KMS-11 (cell line): ENCODE results near the gene MICAL2.

Experiments
- H2AFZ ChIP-seq: fragments of 200-600 bp; sonication (generic); 2 replicates; pipeline ENCODE4 v1.6.1; 2016; ENCODE audit warnings: antibody characterized with exemption, mixed run types, low read depth
- H3K27ac ChIP-seq: fragments of 200-600 bp; sonication (generic); 2 replicates; pipeline ENCODE4 v1.6.1; 2016; ENCODE audit warnings: mild to moderate bottlenecking, mixed run types
- H3K27me3 ChIP-seq: fragments of 200-600 bp; sonication (generic); 2 replicates; pipeline ENCODE4 v1.6.1; 2017; ENCODE audit warnings: mild to moderate bottlenecking, low read depth, mixed run types, moderate library complexity; ENCODE audit not compliant: insufficient read depth
- H3K36me3 ChIP-seq: fragments of 200-600 bp; sonication (generic); 2 replicates; pipeline ENCODE4 v1.6.1; 2017; ENCODE audit warnings: mild to moderate bottlenecking, mixed run types; ENCODE audit not compliant: insufficient read depth
- H3K4me1 ChIP-seq: fragments of 200-600 bp; sonication (generic); 2 replicates; pipeline ENCODE4 v1.6.1; 2016; ENCODE audit warnings: mild to moderate bottlenecking, low read depth, mixed run types; ENCODE audit not compliant: poor library complexity, severe bottlenecking
- H3K4me2 ChIP-seq: fragments of 200-600 bp; sonication (generic); 2 replicates; pipeline ENCODE4 v1.7.0; 2016; ENCODE audit warnings: mild to moderate bottlenecking, mixed run types
- H3K4me3 ChIP-seq: fragments of 200-600 bp; sonication (generic); IDR thresholded peaks from 2 replicates; pipeline ENCODE4 v1.6.1; 2017; ENCODE audit warnings: low read depth, low read length, mixed read lengths; ENCODE audit not compliant: insufficient read depth
- H3K79me2 ChIP-seq: fragments of 200-600 bp; sonication (generic); 2 replicates; pipeline ENCODE4 v1.6.1; 2016; ENCODE audit warnings: low read depth, mixed run types; ENCODE audit not compliant: insufficient read depth
- H3K9ac ChIP-seq: fragments of 200-600 bp; sonication (generic); 2 replicates; pipeline ENCODE4 v1.6.1; 2016; ENCODE audit warnings: mild to moderate bottlenecking, mixed run types
- H4K20me1 ChIP-seq: fragments of 200-600 bp; sonication (generic); 2 replicates; pipeline ENCODE4 v1.6.1; 2016; ENCODE audit warnings: mild to moderate bottlenecking, mixed run types; ENCODE audit not compliant: insufficient read depth
- TF ChIP-seq, protein P1 (sequence below): fragments of 200-600 bp; sonication (generic); conservative IDR thresholded peaks from 2 replicates; pipeline ENCODE4 v1.6.1; 2017; ENCODE audit warnings: low read depth, mild to moderate bottlenecking, antibody characterized with exemption, low read length, moderate library complexity, mixed read lengths

The MICAL2 gene

DNA sequence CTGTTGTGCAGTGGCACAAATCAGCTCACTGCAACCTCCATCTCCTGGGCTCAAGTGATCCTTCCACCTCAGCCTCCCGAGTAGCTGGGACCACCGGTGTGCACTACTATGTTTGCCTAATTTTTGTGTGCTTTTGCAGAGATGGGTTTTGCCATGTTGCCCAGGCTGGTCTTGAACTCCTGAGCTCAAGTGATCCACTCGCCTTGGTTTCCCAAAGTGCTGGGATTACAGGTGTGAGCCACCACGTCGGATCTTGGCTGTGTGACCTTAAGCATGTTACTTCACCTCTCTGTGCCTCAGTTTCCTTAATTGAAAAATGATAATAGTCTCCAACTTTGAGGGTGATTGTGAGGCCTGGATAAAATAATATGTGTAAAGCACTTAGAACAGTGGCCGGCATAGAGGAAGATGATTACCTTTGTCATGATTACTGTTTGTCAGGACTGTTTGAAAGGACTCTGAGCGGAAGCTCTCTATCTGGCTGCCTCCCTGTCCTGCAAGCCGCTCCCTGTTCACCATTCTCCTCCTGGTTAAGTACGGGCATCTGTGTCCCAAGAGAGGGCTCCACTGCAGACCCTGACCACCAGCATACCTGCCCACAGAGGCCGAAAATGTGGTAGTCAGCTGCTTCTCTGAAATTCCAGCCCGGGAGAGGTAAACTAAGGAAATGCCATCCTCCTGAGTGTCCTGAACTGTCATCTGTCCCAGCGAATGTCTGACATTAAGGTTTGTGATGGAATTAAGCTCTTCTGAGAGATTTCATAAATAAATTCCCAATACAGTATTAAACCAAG, 73.6 kb downstream of the MICAL2 start:
- no peaks in the 10 kb centered on the region for H3K27me3 ChIP-seq
- H3K9ac ChIP-seq = no peak overlapping the region
- TF ChIP-seq, protein P1, sequence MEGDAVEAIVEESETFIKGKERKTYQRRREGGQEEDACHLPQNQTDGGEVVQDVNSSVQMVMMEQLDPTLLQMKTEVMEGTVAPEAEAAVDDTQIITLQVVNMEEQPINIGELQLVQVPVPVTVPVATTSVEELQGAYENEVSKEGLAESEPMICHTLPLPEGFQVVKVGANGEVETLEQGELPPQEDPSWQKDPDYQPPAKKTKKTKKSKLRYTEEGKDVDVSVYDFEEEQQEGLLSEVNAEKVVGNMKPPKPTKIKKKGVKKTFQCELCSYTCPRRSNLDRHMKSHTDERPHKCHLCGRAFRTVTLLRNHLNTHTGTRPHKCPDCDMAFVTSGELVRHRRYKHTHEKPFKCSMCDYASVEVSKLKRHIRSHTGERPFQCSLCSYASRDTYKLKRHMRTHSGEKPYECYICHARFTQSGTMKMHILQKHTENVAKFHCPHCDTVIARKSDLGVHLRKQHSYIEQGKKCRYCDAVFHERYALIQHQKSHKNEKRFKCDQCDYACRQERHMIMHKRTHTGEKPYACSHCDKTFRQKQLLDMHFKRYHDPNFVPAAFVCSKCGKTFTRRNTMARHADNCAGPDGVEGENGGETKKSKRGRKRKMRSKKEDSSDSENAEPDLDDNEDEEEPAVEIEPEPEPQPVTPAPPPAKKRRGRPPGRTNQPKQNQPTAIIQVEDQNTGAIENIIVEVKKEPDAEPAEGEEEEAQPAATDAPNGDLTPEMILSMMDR = no peak
- no peak overlapping the region for H3K4me2 ChIP-seq
- no peak overlapping the region for H3K27ac ChIP-seq
- H2AFZ ChIP-seq = no peak overlapping the region
- no peaks in the 10 kb centered on the region for H4K20me1 ChIP-seq
- no peaks in the 10 kb centered on the region for H3K79me2 ChIP-seq
- no peak overlapping the region for H3K4me3 ChIP-seq
- H3K4me1 ChIP-seq = peaks cover 15% of the 10 kb centered on the region
- H3K36me3 ChIP-seq = no peaks in the 10 kb centered on the region

DNA sequence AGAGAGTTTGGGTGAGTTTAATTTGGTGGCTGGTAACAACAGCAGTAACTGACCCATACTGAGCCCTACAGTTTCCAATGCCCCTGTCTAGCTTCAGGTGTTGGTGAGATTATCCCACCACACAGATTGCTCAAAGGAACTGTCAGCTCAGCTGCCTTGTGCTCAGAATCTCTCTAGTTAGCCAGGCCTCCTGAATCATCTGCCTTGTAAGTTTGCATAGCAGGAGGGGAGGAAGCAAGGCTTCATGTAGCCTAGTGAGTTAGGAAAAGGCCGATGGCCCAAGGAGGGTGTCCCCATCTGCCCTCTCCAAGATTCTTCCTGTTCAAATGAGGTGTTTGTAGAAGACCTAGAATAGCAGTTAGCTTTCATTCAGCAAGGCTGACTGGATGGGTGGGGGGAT, 74.3 kb downstream of the MICAL2 start:
- peaks cover 8% of the 10 kb centered on the region for H3K4me1 ChIP-seq

DNA sequence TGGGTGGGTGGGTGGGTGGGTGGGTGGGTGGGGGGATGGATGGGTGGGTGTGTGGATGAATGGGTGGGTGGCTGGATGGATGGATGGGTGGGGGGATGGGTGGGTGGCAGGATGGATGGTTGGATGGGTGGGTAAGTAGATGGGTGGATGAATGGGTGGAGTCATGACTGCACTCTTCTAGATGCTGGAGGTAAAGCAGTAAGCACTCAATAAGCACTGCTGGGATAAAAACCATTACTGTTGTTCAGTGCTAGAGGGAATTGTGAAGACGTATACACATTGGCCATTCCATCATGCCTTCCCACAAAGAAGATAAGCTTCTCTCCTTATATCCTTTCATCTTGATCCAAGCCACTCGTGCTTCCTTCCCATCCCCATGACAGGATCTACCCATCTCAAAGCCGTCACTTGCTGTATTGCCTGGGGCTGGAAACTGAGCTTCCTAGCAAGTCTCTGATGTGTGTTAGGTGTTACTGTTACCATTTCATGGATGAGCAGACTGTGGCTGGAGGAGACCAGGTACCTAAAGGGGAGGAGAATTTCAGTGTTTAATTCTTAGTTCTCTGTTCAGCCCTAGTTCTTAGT, 74.8 kb downstream of the MICAL2 start:
- Histone ChIP-seq H2AFZ (no peak overlapping the region), H3K4me2 (no peak overlapping the region), H3K4me3 (no peak overlapping the region), H3K4me1 (peaks cover 3% of the 10 kb centered on the region), H3K9ac (no peak overlapping the region), H3K79me2 (no peaks in the 10 kb centered on the region), H4K20me1 (no peaks in the 10 kb centered on the region), H3K27ac (no peak overlapping the region), H3K36me3 (no peaks in the 10 kb centered on the region), H3K27me3 (no peaks in the 10 kb centered on the region)
- TF ChIP-seq, protein P1 = no peak

More for the DNA sequence above, 74.3 kb downstream of the MICAL2 start:
- Histone ChIP-seq H4K20me1 (no peaks in the 10 kb centered on the region), H3K4me2 (no peak overlapping the region), H3K79me2 (no peaks in the 10 kb centered on the region), H2AFZ (no peak overlapping the region), H3K9ac (no peak overlapping the region), H3K36me3 (no peaks in the 10 kb centered on the region), H3K27ac (no peak overlapping the region), H3K27me3 (no peaks in the 10 kb centered on the region), H3K4me3 (no peak overlapping the region)
- TF ChIP-seq, protein P1 = no peak

DNA sequence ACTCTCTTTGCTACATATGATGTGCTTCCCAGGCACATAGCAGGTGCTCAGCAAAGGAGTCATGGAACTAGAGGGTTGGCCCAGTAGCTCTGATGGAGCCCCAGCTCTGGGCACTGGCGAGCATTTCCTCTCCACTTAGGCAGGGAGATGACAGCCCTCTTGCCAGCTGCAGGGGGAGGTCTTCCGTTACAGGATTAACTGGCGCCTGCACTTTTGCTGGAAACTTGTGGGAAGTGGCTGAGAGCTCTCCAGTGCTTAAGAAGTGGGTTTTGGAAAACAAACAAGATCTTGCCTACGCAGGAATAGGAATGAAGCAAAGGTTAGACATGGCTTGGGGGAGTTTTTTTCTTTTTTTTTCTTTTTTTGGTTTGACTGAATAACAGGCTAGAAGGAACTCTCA, 75.5 kb downstream of the MICAL2 start:
- no peak overlapping the region for H3K27ac ChIP-seq
- no peak overlapping the region for H3K4me2 ChIP-seq
- H3K36me3 ChIP-seq = no peaks in the 10 kb centered on the region

More for the DNA sequence above, 75.5 kb downstream of the MICAL2 start:
- H3K4me1 ChIP-seq = no peaks in the 10 kb centered on the region
- no peaks in the 10 kb centered on the region for H4K20me1 ChIP-seq
- H3K27me3 ChIP-seq = no peaks in the 10 kb centered on the region
- no peak overlapping the region for H3K9ac ChIP-seq
- TF ChIP-seq, protein P1 = no peak
- no peak overlapping the region for H3K4me3 ChIP-seq
- H3K79me2 ChIP-seq = no peaks in the 10 kb centered on the region
- H2AFZ ChIP-seq = no peak overlapping the region
